Tibial nerve (tissue), 4 donors: ENCODE measurements around the gene ADGRD1. TPM values are rescaled to one million over a fixed set of nuclear protein-coding genes. Genes with fewer than 3 reads are reported as not detected.

Source experiments
- DNase-seq, 2 donors: peaks; one replicate each; pipeline ENCODE4 v3.0.0-alpha.2; 2019; ENCODE audit warnings: low spot score in 2 of 2
- H3K27ac ChIP-seq, 4 donors: fragments of 200-600 bp; sonication (generic) in 3 of 4; one replicate each; pipeline ENCODE4 v1.5.1; 2017 to 2019; ENCODE audit warnings: mild to moderate bottlenecking in 1 of 4
- H3K27me3 ChIP-seq, 2 donors: fragments of 200-600 bp; sonication (generic) in 1 of 2; one replicate each; pipeline versions ENCODE4 v1.5.1 to v1.6.0; 2017 to 2019
- H3K36me3 ChIP-seq, 3 donors: fragments of 200-600 bp; sonication (generic); one replicate each; pipeline ENCODE4 v1.5.1; 2018 to 2019
- H3K4me1 ChIP-seq, 4 donors: fragments of 200-600 bp; sonication (generic) in 3 of 4; one replicate each; pipeline ENCODE4 v1.5.1; 2017 to 2019
- H3K4me3 ChIP-seq, 4 donors: fragments of 200-600 bp; sonication (generic) in 3 of 4; one replicate each; pipeline ENCODE4 v1.5.1; 2017 to 2019; ENCODE audit warnings: mild to moderate bottlenecking in 1 of 4, moderate library complexity in 1 of 4
- H3K9me3 ChIP-seq, 4 donors: fragments of 200-600 bp; sonication (generic) in 3 of 4; one replicate each; pipeline ENCODE4 v1.5.1; 2017 to 2019
- CTCF ChIP-seq, 5 experiments: fragments of 200-600 bp in 3 of 5; fragments of 450-650 bp in 2 of 5; sonication (generic) in 3 of 5; IDR thresholded peaks; one replicate each; pipeline ENCODE4 v1.5.1; 2016 to 2019; ENCODE audit warnings: antibody characterized with exemption in 5 of 5, mild to moderate bottlenecking in 3 of 5, moderate library complexity in 2 of 5
- EP300 ChIP-seq, 2 donors: sonication (generic); formaldehyde crosslinking; IDR thresholded peaks; one replicate each; pipeline ENCODE4 v1.6.1; 2017; ENCODE audit warnings: antibody characterized with exemption in 2 of 2, mild to moderate bottlenecking in 1 of 2
- POLR2A ChIP-seq, 2 donors: fragments of 450-650 bp; IDR thresholded peaks; one replicate each; pipeline ENCODE4 v1.6.1; 2017; ENCODE audit warnings: antibody characterized with exemption in 2 of 2, mild to moderate bottlenecking in 2 of 2, moderate library complexity in 2 of 2
- WGBS, 2 donors: methylation state at CpG; one replicate each; pipeline ENCODE4 v1.1.5; 2018; 5-methylcytosine and 5-hydroxymethylcytosine counted together
- total RNA-seq, 4 donors: library from RNA; depleted of rRNA; stranded (reverse); fragments of >200 nt; gene quantifications; one replicate each; pipeline ENCODE4 v1.1.0, GENCODE V29; 2016

ADGRD1 gene
- total RNA-seq, 4 donors from 2014 or later, result 99.0 to 179 (median 125) TPM

- no peak for TF ChIP-seq CTCF (IDR thresholded peaks at IDR 0.05)
- no peak for TF ChIP-seq POLR2A (IDR thresholded peaks at IDR 0.05)
- no peak for TF ChIP-seq EP300 (IDR thresholded peaks at IDR 0.05)
- H3K36me3 ChIP-seq, result peaks cover 0 to 25% (median 0%) of the 10 kb centered on the region in 3 donors
- 73 to 81% methylated on average over 23 of the region's 23 CpGs for WGBS, 2 donors
- H3K27ac ChIP-seq, result peak overlapping the region in 1 of 4 donors; percentile 84
- H3K4me3 ChIP-seq, result no peak overlapping the region
- peaks cover 0 to 11% (median 0%) of the 10 kb centered on the region in 4 donors for H3K4me1 ChIP-seq
- no peak for DNase-seq
- no peaks in the 10 kb centered on the region for H3K27me3 ChIP-seq
- H3K9me3 ChIP-seq, result peaks cover 0 to 3% (median 0%) of the 10 kb centered on the region in 4 donors
Observed at GRCh38 chr12:131012279-131013069, 58.8 kb downstream of the ADGRD1 start.

- Histone ChIP-seq H3K9me3 (peaks cover 0 to 3% (median 0%) of the 10 kb centered on the region in 4 donors), H3K27ac (no peak overlapping the region), H3K27me3 (no peaks in the 10 kb centered on the region), H3K36me3 (peaks cover 0 to 31% (median 0%) of the 10 kb centered on the region in 3 donors), H3K4me1 (peaks cover 0 to 13% (median 0%) of the 10 kb centered on the region in 4 donors), H3K4me3 (no peak overlapping the region)
- TF ChIP-seq POLR2A (IDR thresholded peaks at IDR 0.05) (no peak), CTCF (IDR thresholded peaks at IDR 0.05) (no peak), EP300 (IDR thresholded peaks at IDR 0.05) (no peak)
- WGBS, 2 donors, result 83 to 88% methylated on average over 7 of the region's 7 CpGs
- DNase-seq, result no peak
Observed at GRCh38 chr12:131013118-131013517, 59.4 kb downstream of the ADGRD1 start.

GRCh38 chr12:131014343-131014742 lies 60.6 kb downstream of the ADGRD1 start:
- no peak for TF ChIP-seq POLR2A (IDR thresholded peaks at IDR 0.05)
- TF ChIP-seq CTCF (IDR thresholded peaks at IDR 0.05), result no peak
- TF ChIP-seq EP300 (IDR thresholded peaks at IDR 0.05), result no peak
- Histone ChIP-seq H3K4me3 (no peak overlapping the region), H3K27me3 (no peaks in the 10 kb centered on the region), H3K27ac (no peak overlapping the region), H3K9me3 (peaks cover 0 to 3% (median 0%) of the 10 kb centered on the region in 4 donors), H3K36me3 (peaks cover 0 to 32% (median 0%) of the 10 kb centered on the region in 3 donors), H3K4me1 (peaks cover 0 to 23% (median 0%) of the 10 kb centered on the region in 4 donors)
- WGBS, 2 donors, result 85 to 88% methylated on average over 14 of the region's 14 CpGs
- no peak for DNase-seq

- TF ChIP-seq CTCF (IDR thresholded peaks at IDR 0.05), result no peak
- no peak for TF ChIP-seq POLR2A (IDR thresholded peaks at IDR 0.05)
- no peak for TF ChIP-seq EP300 (IDR thresholded peaks at IDR 0.05)
- Histone ChIP-seq H3K27me3 (no peaks in the 10 kb centered on the region), H3K4me1 (peaks cover 0 to 29% (median 0%) of the 10 kb centered on the region in 4 donors), H3K27ac (peak overlapping the region in 1 of 4 donors; percentile 15), H3K36me3 (peaks cover 0 to 32% (median 0%) of the 10 kb centered on the region in 3 donors), H3K9me3 (peaks cover 0 to 3% (median 0%) of the 10 kb centered on the region in 4 donors), H3K4me3 (no peak overlapping the region)
- DNase-seq, result no peak
- 85 to 87% methylated on average over 15 of the region's 15 CpGs for WGBS, 2 donors
Observed at GRCh38 chr12:131015581-131016337, 62.1 kb downstream of the ADGRD1 start.
